ENCODE data around the gene SH3RF3. TPM values are rescaled to one million over a fixed set of nuclear protein-coding genes. Genes with fewer than 3 reads are reported as not detected.
A peak's percentile ranks its signal among the peaks of the same experiment; 100 is the strongest.

Gene SH3RF3
- 10 to 100 TPM; 37.4 to 61.7 TPM for total RNA-seq

- H3K9me3 ChIP-seq: no peaks in the 10 kb centered on the region
- ATAC-seq (ENCODE audit: insufficient number of reproducible peaks, low FRiP score, low read depth) (peak; percentile 30), DNase-seq (ENCODE audit: low spot score) (no peak)
- H3K27ac ChIP-seq: peak within 1 kb of the TSS; percentile 90 to 93
- peaks cover 11 to 53% of the 10 kb centered on the region in 2 donors for H3K4me1 ChIP-seq (ENCODE audit: control insufficient read depth in 1 of 2, low read depth in 2 of 2)
- no peaks in the 10 kb centered on the region for H3K27me3 ChIP-seq (replicated peaks; ENCODE audit: insufficient read depth)
- TF ChIP-seq CTCF (IDR thresholded peaks at IDR 0.05): no peak
- peak within 1 kb of the TSS; percentile 92 for H3K4me3 ChIP-seq
- no peaks in the 10 kb centered on the region for H3K36me3 ChIP-seq
Observed at GRCh38 chr2:109128616-109129355, at the start of gene SH3RF3. Gene SH3RF3 (plus strand): TSS chr2:109129205.

GRCh38 chr2:109079590-109079989 lies 49.4 kb upstream of the SH3RF3 start:
- Histone ChIP-seq H3K36me3 (no peaks in the 10 kb centered on the region), H3K4me1 (ENCODE audit: control insufficient read depth in 1 of 2, low read depth in 2 of 2) (no peaks in the 10 kb centered on the region), H3K4me3 (no peak overlapping the region), H3K27ac (no peak overlapping the region), H3K9me3 (no peaks in the 10 kb centered on the region), H3K27me3 (replicated peaks; ENCODE audit: insufficient read depth) (no peaks in the 10 kb centered on the region)
- TF ChIP-seq CTCF (IDR thresholded peaks at IDR 0.05): no peak
- no peak for DNase-seq (ENCODE audit: low spot score)
- ATAC-seq (ENCODE audit: insufficient number of reproducible peaks, low FRiP score, low read depth): no peak

- ATAC-seq (ENCODE audit: insufficient number of reproducible peaks, low FRiP score, low read depth) (no peak), DNase-seq (ENCODE audit: low spot score) (no peak)
- H3K4me3 ChIP-seq: no peak overlapping the region
- H3K27ac ChIP-seq: no peak overlapping the region
- no peaks in the 10 kb centered on the region for H3K27me3 ChIP-seq (replicated peaks; ENCODE audit: insufficient read depth)
- TF ChIP-seq CTCF (IDR thresholded peaks at IDR 0.05): no peak
- no peaks in the 10 kb centered on the region for H3K36me3 ChIP-seq
- no peaks in the 10 kb centered on the region for H3K9me3 ChIP-seq
- H3K4me1 ChIP-seq (ENCODE audit: control insufficient read depth in 1 of 2, low read depth in 2 of 2): no peaks in the 10 kb centered on the region
Observed at GRCh38 chr2:109080109-109080508, 48.9 kb upstream of the SH3RF3 start.

- DNase-seq (ENCODE audit: low spot score): no peak
- no peaks in the 10 kb centered on the region for H3K27me3 ChIP-seq (replicated peaks; ENCODE audit: insufficient read depth)
- no peaks in the 10 kb centered on the region for H3K9me3 ChIP-seq
- no peaks in the 10 kb centered on the region for H3K36me3 ChIP-seq
- TF ChIP-seq CTCF (IDR thresholded peaks at IDR 0.05): no peak
- H3K4me3 ChIP-seq: no peak overlapping the region
- no peak overlapping the region for H3K27ac ChIP-seq
- H3K4me1 ChIP-seq (ENCODE audit: control insufficient read depth in 1 of 2, low read depth in 2 of 2): no peaks in the 10 kb centered on the region
- no peak for ATAC-seq (ENCODE audit: insufficient number of reproducible peaks, low FRiP score, low read depth)
Observed at GRCh38 chr2:109080757-109081156, 48.2 kb upstream of the SH3RF3 start.

- DNase-seq (ENCODE audit: low spot score) (no peak), ATAC-seq (ENCODE audit: insufficient number of reproducible peaks, low FRiP score, low read depth) (no peak)
- H3K9me3 ChIP-seq: no peaks in the 10 kb centered on the region
- H3K4me3 ChIP-seq: no peak overlapping the region
- no peak overlapping the region for H3K27ac ChIP-seq
- H3K27me3 ChIP-seq (replicated peaks; ENCODE audit: insufficient read depth): no peaks in the 10 kb centered on the region
- TF ChIP-seq CTCF (IDR thresholded peaks at IDR 0.05): no peak
- no peaks in the 10 kb centered on the region for H3K36me3 ChIP-seq
- H3K4me1 ChIP-seq (ENCODE audit: control insufficient read depth in 1 of 2, low read depth in 2 of 2): no peaks in the 10 kb centered on the region
Observed at GRCh38 chr2:109081374-109081773, 47.6 kb upstream of the SH3RF3 start.

All from thoracic aorta (tissue), 2 donors.